A673 (cell line): ENCODE data around the gene SDK1.

ENCODE experiments used
- CTCF ChIP-seq: fragments of 300-800, 200-600 bp; sonication (generic); conservative IDR thresholded peaks from 2 replicates; pipeline ENCODE4 v1.5.1; 2017; ENCODE audit warnings: low read depth, mild to moderate bottlenecking, antibody characterized with exemption, low read length, moderate library complexity, mixed read lengths
- EZH2 ChIP-seq: fragments of 200-600 bp; sonication (generic); IDR thresholded peaks from 2 replicates; pipeline ENCODE4 v1.6.1; 2017; ENCODE audit warnings: borderline replicate concordance, low read depth, mild to moderate bottlenecking, mixed read lengths, antibody characterized with exemption, low read length; ENCODE audit not compliant: poor library complexity, severe bottlenecking

- TF ChIP-seq EZH2 = no peak
- no peak for TF ChIP-seq CTCF
Measured at GRCh38 chr7:3943779-3944520, 642.9 kb downstream of the SDK1 start.
